SH-SY5Y (cell line): ENCODE data around the gene IFNK.

ENCODE experiments used
- GATA2 ChIP-seq: IDR thresholded peaks from 2 replicates; pipeline ENCODE4 v1.6.1; 2011; ENCODE audit warnings: mild to moderate bottlenecking, low read depth, low read length
- GATA3 ChIP-seq: IDR thresholded peaks from 2 replicates; pipeline ENCODE4 v1.6.1; 2011; ENCODE audit warnings: low read depth, mild to moderate bottlenecking, low read length, moderate library complexity

DNA sequence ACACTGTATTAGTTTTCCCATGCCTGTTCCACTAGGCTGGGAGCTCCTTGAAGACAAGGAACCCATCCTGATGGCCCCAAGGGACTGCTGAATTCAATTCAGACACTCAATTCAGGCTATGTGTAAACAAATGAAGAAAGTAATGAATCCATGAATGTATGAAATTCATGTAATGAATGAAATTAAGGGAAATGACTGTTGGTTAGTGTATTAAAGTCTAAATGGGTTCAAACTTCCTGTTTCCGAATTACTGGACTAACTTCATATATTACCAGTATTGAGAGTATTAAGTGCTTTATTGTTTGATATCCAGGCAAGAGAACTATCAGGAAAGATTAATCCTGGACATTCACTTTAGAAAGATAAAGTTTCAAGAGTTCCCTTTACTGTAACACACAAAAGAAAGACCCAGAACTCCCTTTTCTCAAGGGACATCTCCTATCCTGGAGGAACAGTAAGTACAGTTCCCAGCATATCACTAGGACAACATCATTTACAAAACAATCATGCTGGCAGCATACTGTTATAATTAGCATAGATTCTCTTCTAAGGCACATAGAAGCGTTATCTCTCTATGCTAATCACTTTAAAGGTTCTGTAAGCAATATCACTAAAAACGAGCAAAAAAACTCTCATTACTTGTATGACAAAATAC is 28.5 kb upstream of the IFNK start:
- TF ChIP-seq GATA2 (no peak), GATA3 (no peak)
